OCI-LY1 (cell line): ENCODE data around the gene DGCR2.

ENCODE experiments used
- H2AFZ ChIP-seq: fragments of 200-600 bp; sonication (generic), shearing (Covaris generic); 2 replicates; pipeline ENCODE4 v1.6.0; 2014; ENCODE audit warnings: antibody characterized with exemption, mild to moderate bottlenecking, low read length
- H3F3A ChIP-seq: fragments of 200-600 bp; sonication (generic), shearing (Covaris generic); 2 replicates; pipeline ENCODE4 v1.6.0; 2014; ENCODE audit warnings: mild to moderate bottlenecking, antibody characterized with exemption, low read length, moderate library complexity; ENCODE audit not compliant: insufficient read depth
- H3K27ac ChIP-seq: fragments of 200-600 bp; sonication (generic); 2 replicates; pipeline ENCODE4 v1.5.1; 2014; ENCODE audit warnings: low read length, mixed run types, mild to moderate bottlenecking, low read depth; ENCODE audit not compliant: poor library complexity, severe bottlenecking
- H3K27me3 ChIP-seq: fragments of 200-600 bp; sonication (generic); 2 replicates; pipeline ENCODE4 v1.6.0; 2014; ENCODE audit warnings: antibody characterized with exemption, mild to moderate bottlenecking, low read length, moderate library complexity; ENCODE audit not compliant: insufficient read depth
- H3K36me3 ChIP-seq: fragments of 200-600 bp; sonication (generic); 2 replicates; pipeline ENCODE4 v1.6.1; 2014; ENCODE audit warnings: mild to moderate bottlenecking, antibody characterized with exemption, low read length, moderate library complexity, mixed read lengths; ENCODE audit not compliant: insufficient read depth
- H3K4me1 ChIP-seq: fragments of 200-600 bp; sonication (generic); 2 replicates; pipeline ENCODE4 v1.5.1; 2014; ENCODE audit warnings: mild to moderate bottlenecking, low read length, moderate library complexity; ENCODE audit not compliant: insufficient read depth, severe bottlenecking
- H3K4me2 ChIP-seq: fragments of 200-600 bp; sonication (generic), shearing (Covaris generic); 2 replicates; pipeline ENCODE4 v1.6.1; 2014; ENCODE audit warnings: low read length
- H3K4me3 ChIP-seq: fragments of 200-600 bp; sonication (generic); 2 replicates; pipeline ENCODE4 v1.5.1; 2014; ENCODE audit warnings: low read length, low read depth, mild to moderate bottlenecking, mixed read lengths; ENCODE audit not compliant: poor library complexity, severe bottlenecking
- H3K79me2 ChIP-seq: fragments of 200-600 bp; shearing (Covaris generic); 2 replicates; pipeline ENCODE4 v1.6.1; 2016; ENCODE audit warnings: mixed run types, low read length, mixed read lengths; ENCODE audit not compliant: insufficient read depth
- H3K9ac ChIP-seq: fragments of 200-600 bp; sonication (generic), shearing (Covaris generic); 2 replicates; pipeline ENCODE4 v1.6.1; 2014; ENCODE audit warnings: mild to moderate bottlenecking, low read length, mixed read lengths
- H3K9me2 ChIP-seq: fragments of 200-600 bp; sonication (generic), shearing (Covaris generic); 2 replicates; pipeline ENCODE4 v1.6.1; 2014; ENCODE audit warnings: low read depth, mild to moderate bottlenecking, low read length, mixed read lengths
- H3K9me3 ChIP-seq: fragments of 200-600 bp; shearing (Covaris generic); 2 replicates; pipeline ENCODE4 v1.6.1; 2014; ENCODE audit warnings: low read length, mixed read lengths
- H4K20me1 ChIP-seq: fragments of 200-600 bp; sonication (generic), shearing (Covaris generic); 2 replicates; pipeline ENCODE4 v1.6.0; 2016; ENCODE audit warnings: mild to moderate bottlenecking, low read length; ENCODE audit not compliant: insufficient read depth
- EZH2 ChIP-seq: fragments of 200-600 bp; sonication (generic), shearing (Covaris generic); IDR thresholded peaks from 2 replicates; pipeline ENCODE4 v1.8.0; 2017; ENCODE audit warnings: borderline replicate concordance, mixed run types, mild to moderate bottlenecking, antibody characterized with exemption, low read length, moderate library complexity, mixed read lengths
- TF ChIP-seq, protein P1 (sequence below): fragments of 200-600 bp; sonication (generic), shearing (Covaris generic); IDR thresholded peaks from 2 replicates; pipeline ENCODE4 v1.5.1; 2017; ENCODE audit warnings: mild to moderate bottlenecking, antibody characterized with exemption, low read length, moderate library complexity, mixed read lengths

The DGCR2 gene

DNA sequence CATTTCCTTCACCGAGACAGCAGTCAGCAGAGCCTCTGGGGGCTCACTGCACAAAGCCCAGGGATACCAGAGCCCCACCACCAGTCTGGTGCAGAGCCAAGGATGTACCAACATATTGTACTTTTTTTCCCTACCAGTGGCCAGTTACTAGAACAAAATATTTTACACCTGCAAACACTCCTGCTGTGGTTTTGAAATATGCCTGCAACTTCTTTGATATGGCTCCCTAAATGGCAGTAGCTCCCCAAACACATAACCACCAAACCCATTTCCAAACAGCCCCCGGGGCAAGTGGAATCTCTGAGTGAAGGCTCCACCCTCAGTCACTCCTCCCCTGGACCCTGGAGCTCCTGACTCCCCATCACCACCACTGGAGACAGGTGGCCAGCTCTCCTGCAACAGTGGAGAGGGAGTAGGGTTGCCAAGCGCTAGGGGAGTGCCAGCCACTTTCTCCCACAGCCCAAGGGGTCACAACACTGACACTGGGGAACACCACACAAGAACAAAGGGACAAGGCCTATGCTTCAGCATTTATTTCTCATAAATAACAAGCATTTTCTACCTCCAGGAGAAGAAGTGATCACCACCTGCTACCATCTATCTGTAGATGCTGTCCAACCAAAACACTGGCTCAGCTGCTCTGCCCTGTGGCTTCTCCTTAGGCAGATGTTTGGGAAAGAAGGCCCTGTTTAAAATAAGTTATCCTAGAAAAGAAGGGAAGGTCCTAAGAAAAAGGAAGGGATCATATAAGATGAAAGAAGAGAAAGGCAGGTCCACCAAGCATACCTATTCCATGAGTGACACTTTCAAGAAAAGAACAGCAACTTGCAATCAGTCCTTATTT, 15.1 kb downstream of the DGCR2 start:
- TF ChIP-seq, protein P1, sequence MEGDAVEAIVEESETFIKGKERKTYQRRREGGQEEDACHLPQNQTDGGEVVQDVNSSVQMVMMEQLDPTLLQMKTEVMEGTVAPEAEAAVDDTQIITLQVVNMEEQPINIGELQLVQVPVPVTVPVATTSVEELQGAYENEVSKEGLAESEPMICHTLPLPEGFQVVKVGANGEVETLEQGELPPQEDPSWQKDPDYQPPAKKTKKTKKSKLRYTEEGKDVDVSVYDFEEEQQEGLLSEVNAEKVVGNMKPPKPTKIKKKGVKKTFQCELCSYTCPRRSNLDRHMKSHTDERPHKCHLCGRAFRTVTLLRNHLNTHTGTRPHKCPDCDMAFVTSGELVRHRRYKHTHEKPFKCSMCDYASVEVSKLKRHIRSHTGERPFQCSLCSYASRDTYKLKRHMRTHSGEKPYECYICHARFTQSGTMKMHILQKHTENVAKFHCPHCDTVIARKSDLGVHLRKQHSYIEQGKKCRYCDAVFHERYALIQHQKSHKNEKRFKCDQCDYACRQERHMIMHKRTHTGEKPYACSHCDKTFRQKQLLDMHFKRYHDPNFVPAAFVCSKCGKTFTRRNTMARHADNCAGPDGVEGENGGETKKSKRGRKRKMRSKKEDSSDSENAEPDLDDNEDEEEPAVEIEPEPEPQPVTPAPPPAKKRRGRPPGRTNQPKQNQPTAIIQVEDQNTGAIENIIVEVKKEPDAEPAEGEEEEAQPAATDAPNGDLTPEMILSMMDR = no peak
- no peak for TF ChIP-seq EZH2
- Histone ChIP-seq H3K27ac (no peak overlapping the region), H3K9me3 (no peaks in the 10 kb centered on the region), H3K4me2 (no peak overlapping the region), H4K20me1 (no peaks in the 10 kb centered on the region), H3F3A (no peaks in the 10 kb centered on the region), H3K4me3 (no peak overlapping the region), H2AFZ (no peak overlapping the region), H3K4me1 (peaks cover 22% of the 10 kb centered on the region), H3K27me3 (no peaks in the 10 kb centered on the region), H3K9me2 (no peaks in the 10 kb centered on the region), H3K36me3 (no peaks in the 10 kb centered on the region), H3K79me2 (peaks cover 68% of the 10 kb centered on the region), H3K9ac (no peak overlapping the region)

DNA sequence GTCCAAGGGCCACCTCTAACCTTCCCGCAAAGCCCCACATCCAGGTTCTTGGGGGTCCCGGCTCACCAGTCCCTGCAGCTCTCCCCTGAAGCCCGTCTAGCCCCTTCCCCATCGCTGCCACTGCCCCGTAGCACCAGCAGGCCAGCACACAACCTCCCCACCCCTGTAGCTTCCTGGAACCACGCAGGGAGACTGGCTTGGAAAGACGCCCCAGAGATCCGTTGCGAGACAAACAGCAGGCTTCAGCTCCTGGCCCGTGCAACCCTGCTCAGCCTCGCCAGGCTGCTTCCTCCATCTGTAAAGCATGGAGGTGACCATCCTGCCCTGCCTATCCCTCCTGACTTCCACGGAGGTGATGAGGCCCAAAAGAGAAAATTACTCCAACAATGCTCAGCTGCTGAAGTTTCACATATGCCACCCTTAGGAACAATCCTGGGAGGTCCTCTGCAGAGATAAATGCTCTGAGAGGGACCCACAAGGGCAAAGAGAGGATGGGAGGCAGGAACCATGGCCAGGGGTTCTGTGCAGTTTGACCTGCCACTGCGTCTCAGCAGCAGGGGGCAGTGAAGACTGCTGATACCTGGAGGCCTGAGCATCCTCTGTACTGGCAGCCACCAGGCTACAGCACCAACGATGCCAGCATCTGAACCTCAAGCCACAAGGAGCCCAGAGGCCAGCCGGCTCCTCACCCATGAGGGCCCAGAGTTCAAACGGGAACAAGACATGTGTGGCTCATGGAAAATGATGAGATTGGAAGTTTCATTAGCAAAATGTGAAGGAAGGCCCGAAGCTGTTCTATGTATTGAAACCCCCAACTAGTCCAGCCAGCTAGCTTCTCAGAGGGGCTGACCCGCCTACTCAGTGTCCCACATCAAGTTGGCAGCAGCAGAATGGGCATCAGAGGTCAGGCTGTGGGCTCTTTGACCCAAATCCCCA, 16.1 kb downstream of the DGCR2 start:
- Histone ChIP-seq H3K9me2 (no peaks in the 10 kb centered on the region), H3K9ac (no peak overlapping the region), H3K4me2 (no peak overlapping the region), H3K4me1 (peaks cover 21% of the 10 kb centered on the region), H2AFZ (no peak overlapping the region), H3K9me3 (no peaks in the 10 kb centered on the region), H3K27me3 (no peaks in the 10 kb centered on the region), H4K20me1 (no peaks in the 10 kb centered on the region), H3K79me2 (peaks cover 69% of the 10 kb centered on the region), H3K36me3 (peaks cover 4% of the 10 kb centered on the region; the same call in 1 of the 2 replicates), H3F3A (no peaks in the 10 kb centered on the region), H3K27ac (no peak overlapping the region), H3K4me3 (no peak overlapping the region)
- TF ChIP-seq, protein P1 = peak; percentile 72
- no peak for TF ChIP-seq EZH2

DNA sequence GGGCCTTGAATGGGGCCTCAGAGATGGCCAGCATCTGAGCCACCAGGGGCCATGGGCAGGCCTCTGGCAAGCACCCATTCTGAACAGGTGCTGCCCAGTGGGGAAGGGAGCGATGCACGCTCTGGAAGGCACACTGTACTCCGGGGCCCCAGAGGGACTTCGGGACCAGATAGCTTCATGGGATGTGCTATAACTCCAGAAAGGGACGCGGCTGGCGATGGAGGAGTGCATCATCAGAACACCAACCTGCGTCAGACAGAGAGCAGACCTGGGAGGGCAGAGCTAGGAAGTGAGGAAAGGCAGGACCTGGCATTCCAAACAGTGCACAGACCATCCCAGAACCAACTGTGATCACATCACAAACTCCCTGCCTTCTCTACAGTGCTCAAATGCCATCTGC, 16.8 kb downstream of the DGCR2 start:
- Histone ChIP-seq H3F3A (no peaks in the 10 kb centered on the region), H3K4me1 (peaks cover 15% of the 10 kb centered on the region), H3K4me3 (no peak overlapping the region), H3K4me2 (no peak overlapping the region), H3K9me3 (no peaks in the 10 kb centered on the region), H4K20me1 (no peaks in the 10 kb centered on the region), H3K27ac (no peak overlapping the region), H3K79me2 (peaks cover 74% of the 10 kb centered on the region), H3K9ac (no peak overlapping the region), H2AFZ (no peak overlapping the region), H3K27me3 (no peaks in the 10 kb centered on the region), H3K36me3 (peaks cover 7% of the 10 kb centered on the region; the same call in 1 of the 2 replicates), H3K9me2 (no peaks in the 10 kb centered on the region)
- no peak for TF ChIP-seq EZH2
- TF ChIP-seq, protein P1 = no peak
